ENCODE measurements around the gene GFOD2. TPM values are rescaled to one million over a fixed set of nuclear protein-coding genes. Genes with fewer than 3 reads are reported as not detected.
A peak's percentile ranks its signal among the peaks of the same experiment; 100 is the strongest.

The GFOD2 gene
- polyA plus RNA-seq, 3 donors = 3.7 to 9.4 (median 3.8) TPM

DNA sequence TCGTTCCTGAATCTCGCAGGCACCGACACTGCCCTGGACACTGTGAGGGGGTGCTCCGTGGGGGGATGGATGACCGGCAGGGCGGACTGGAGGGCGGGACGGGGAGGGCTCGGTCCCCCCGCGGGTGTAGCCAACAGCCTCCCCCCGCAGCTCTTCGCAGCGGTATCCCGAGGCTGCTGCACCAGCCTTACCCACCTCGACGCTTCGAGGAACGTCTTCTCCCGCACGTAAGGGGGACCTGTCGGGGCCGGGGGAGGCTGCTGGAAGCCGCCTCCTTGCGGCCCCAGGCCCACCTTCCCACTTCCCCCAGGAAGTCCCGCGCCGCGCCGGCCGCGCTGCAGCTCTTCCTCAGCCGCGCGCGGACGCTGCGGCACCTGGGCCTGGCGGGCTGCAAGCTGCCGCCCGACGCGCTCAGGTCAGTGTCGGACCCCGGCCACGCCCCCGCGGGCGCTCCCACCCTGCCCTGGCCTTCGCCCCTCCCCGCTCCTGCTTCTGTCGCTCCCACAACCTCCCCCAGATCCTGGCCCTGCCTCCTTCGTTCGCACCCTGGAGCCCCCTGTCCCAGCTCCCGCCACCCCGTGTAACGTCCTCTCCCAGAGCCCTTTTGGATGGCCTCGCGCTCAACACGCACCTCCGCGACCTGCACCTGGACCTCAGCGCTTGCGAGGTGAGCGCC, 70.9 kb downstream of the GFOD2 start:
- no peaks in the 10 kb centered on the region for H3K36me3 ChIP-seq (replicated peaks in 1 of 2; ENCODE audit: control insufficient read depth in 1 of 2, insufficient read depth in 2 of 2, low read length in 2 of 2)
- H3K4me3 Mint-ChIP-seq = no peak overlapping the region

DNA sequence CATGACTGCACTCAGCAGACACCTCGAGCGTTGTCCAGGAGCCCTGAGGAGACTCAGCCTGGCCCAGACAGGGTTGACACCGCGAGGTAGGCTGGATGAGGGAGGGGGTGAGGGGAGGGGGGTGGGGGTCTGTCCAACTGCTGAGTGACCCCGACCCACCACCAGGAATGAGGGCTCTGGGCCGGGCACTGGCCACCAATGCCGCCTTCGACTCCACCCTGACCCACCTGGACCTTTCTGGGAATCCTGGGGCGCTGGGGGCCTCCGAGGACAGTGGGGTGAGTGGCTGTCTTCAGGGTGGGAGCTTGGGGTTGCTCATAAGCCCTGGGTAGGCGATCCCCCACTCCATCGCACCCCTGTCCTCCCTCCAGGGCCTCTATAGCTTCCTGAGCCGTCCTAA, 71.4 kb downstream of the GFOD2 start:
- Mint-ChIP-seq H3K27me3 (ENCODE audit: low read depth in 3 of 3) (peaks cover 14 to 24% (median 20%) of the 10 kb centered on the region in 3 donors), H3K27ac (no peak overlapping the region), H3K9me3 (peaks cover 0 to 2% (median 0%) of the 10 kb centered on the region in 7 donors), H3K4me1 (peaks cover 5% of the 10 kb centered on the region), H3K4me3 (no peak overlapping the region), H3K36me3 (no peaks in the 10 kb centered on the region)
- no peaks in the 10 kb centered on the region for H3K36me3 ChIP-seq (replicated peaks in 1 of 2; ENCODE audit: control insufficient read depth in 1 of 2, insufficient read depth in 2 of 2, low read length in 2 of 2)
- no peak overlapping the region for H3K9ac ChIP-seq (ENCODE audit: insufficient read depth, low read length, poor library complexity, severe bottlenecking)
- H3K79me2 ChIP-seq (ENCODE audit: insufficient read depth, low read length) = no peaks in the 10 kb centered on the region
- TF ChIP-seq, protein P1, sequence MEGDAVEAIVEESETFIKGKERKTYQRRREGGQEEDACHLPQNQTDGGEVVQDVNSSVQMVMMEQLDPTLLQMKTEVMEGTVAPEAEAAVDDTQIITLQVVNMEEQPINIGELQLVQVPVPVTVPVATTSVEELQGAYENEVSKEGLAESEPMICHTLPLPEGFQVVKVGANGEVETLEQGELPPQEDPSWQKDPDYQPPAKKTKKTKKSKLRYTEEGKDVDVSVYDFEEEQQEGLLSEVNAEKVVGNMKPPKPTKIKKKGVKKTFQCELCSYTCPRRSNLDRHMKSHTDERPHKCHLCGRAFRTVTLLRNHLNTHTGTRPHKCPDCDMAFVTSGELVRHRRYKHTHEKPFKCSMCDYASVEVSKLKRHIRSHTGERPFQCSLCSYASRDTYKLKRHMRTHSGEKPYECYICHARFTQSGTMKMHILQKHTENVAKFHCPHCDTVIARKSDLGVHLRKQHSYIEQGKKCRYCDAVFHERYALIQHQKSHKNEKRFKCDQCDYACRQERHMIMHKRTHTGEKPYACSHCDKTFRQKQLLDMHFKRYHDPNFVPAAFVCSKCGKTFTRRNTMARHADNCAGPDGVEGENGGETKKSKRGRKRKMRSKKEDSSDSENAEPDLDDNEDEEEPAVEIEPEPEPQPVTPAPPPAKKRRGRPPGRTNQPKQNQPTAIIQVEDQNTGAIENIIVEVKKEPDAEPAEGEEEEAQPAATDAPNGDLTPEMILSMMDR (IDR thresholded peaks at IDR 0.05) = no peak
- DNase-seq = no peak
- no peak overlapping the region for H3K4me3 ChIP-seq (replicated peaks in 1 of 3; ENCODE audit: low read depth in 2 of 3, low read length in 3 of 3)
- H3K4me1 ChIP-seq (ENCODE audit: control insufficient read depth in 1 of 2, insufficient read depth in 2 of 2, low read length in 2 of 2) = peaks cover 5 to 10% of the 10 kb centered on the region in 2 donors
- H2AFZ ChIP-seq (ENCODE audit: insufficient read depth, low read depth, low read length, poor library complexity, severe bottlenecking) = no peak overlapping the region
- intact Hi-C loops (cut with micrococcal nuclease) = no loop called here
- H3K9me3 ChIP-seq (replicated peaks in 1 of 2; ENCODE audit: control insufficient read depth in 1 of 2, insufficient read depth in 1 of 2, low read length in 2 of 2) = no peaks in the 10 kb centered on the region
- H3K4me2 ChIP-seq (replicated peaks; ENCODE audit: extremely low read depth, low read length, poor library complexity, severe bottlenecking) = no peak overlapping the region
- no peaks in the 10 kb centered on the region for H4K20me1 ChIP-seq (ENCODE audit: insufficient read depth, low read length)
- WGBS (ENCODE audit: insufficient coverage) = no CpG with 5 or more reads among the region's 13 CpGs
- no peak overlapping the region for H3K27ac ChIP-seq (ENCODE audit: low read depth in 1 of 2, low read length in 2 of 2)
- peaks cover 2 to 19% of the 10 kb centered on the region in 2 donors for H3K27me3 ChIP-seq (ENCODE audit: control insufficient read depth in 2 of 2, insufficient read depth in 2 of 2, low read length in 2 of 2)

More for the DNA sequence above, 70.9 kb downstream of the GFOD2 start:
- Histone ChIP-seq H3K4me3 (replicated peaks in 1 of 3; ENCODE audit: low read depth in 2 of 3, low read length in 3 of 3) (no peak overlapping the region), H3K4me1 (ENCODE audit: control insufficient read depth in 1 of 2, insufficient read depth in 2 of 2, low read length in 2 of 2) (peaks cover 5 to 10% of the 10 kb centered on the region in 2 donors), H3K9me3 (replicated peaks in 1 of 2; ENCODE audit: control insufficient read depth in 1 of 2, insufficient read depth in 1 of 2, low read length in 2 of 2) (no peaks in the 10 kb centered on the region), H3K27me3 (ENCODE audit: control insufficient read depth in 2 of 2, insufficient read depth in 2 of 2, low read length in 2 of 2) (peaks cover 2 to 19% of the 10 kb centered on the region in 2 donors), H3K4me2 (replicated peaks; ENCODE audit: extremely low read depth, low read length, poor library complexity, severe bottlenecking) (no peak overlapping the region), H3K9ac (ENCODE audit: insufficient read depth, low read length, poor library complexity, severe bottlenecking) (no peak overlapping the region), H3K27ac (ENCODE audit: low read depth in 1 of 2, low read length in 2 of 2) (no peak overlapping the region), H4K20me1 (ENCODE audit: insufficient read depth, low read length) (no peaks in the 10 kb centered on the region), H2AFZ (ENCODE audit: insufficient read depth, low read depth, low read length, poor library complexity, severe bottlenecking) (no peak overlapping the region), H3K79me2 (ENCODE audit: insufficient read depth, low read length) (no peaks in the 10 kb centered on the region)
- Mint-ChIP-seq H3K27me3 (ENCODE audit: low read depth in 3 of 3) (peaks cover 12 to 20% (median 20%) of the 10 kb centered on the region in 3 donors), H3K4me1 (peaks cover 5% of the 10 kb centered on the region), H3K27ac (no peak overlapping the region), H3K36me3 (no peaks in the 10 kb centered on the region), H3K9me3 (peaks cover 0 to 2% (median 0%) of the 10 kb centered on the region in 7 donors)
- intact Hi-C loops (cut with micrococcal nuclease) = no loop called here
- peak in 1 of 3 donors; percentile 2 for DNase-seq
- 95% methylated on average over 56 of the region's 65 CpGs for WGBS (ENCODE audit: insufficient coverage)
- TF ChIP-seq, protein P1 (IDR thresholded peaks at IDR 0.05) = no peak
